Measurements from ENCODE around the gene OR56A5. TPM values are rescaled to one million over a fixed set of nuclear protein-coding genes. Genes with fewer than 3 reads are reported as not detected.
A peak's percentile ranks its signal among the peaks of the same experiment; 100 is the strongest.

Gene OR56A5
- total RNA-seq, 1 donor: not detected

DNA sequence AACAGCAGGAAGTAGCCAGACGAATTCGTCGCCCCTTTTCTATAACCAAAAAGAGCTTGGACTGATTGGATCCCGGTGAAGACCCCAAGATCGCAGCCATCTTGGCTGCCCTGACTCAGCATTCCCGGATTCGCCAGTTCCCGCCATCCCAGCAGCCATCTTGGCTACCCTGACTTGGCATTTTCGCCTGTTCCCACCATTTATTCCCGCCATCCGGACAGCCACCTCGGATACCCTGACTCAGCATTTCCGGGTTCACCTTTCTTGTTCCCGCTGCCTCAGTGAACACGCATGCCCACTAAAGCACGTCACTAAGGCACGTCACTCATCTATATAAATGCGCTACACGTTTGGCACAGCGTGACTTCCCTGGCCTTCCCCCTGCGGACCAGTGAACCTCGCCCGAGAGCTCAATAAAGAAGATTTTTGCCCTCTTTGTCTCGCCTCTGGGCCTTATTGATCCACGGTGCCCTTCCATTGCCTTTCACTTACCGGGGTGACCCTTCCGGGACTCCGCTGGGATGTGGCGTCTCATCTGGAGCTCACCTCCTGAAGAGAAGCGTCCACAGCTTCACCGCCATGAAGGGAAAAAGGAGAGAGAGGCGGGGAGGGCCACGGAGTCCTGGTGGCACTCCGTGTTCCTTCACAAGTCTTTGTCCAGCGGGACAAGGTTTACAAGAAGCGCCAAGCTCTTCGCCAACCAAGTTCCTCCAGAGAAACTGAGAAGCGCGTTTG, 30.3 kb downstream of the OR56A5 start:
- H2AFZ ChIP-seq (ENCODE audit: low read length): no peak overlapping the region
- H3K27ac ChIP-seq (ENCODE audit: low read depth, low read length): no peak overlapping the region
- H3K4me1 ChIP-seq (ENCODE audit: insufficient read depth, low read length): no peaks in the 10 kb centered on the region
- H3K4me2 ChIP-seq (ENCODE audit: insufficient read depth, low read length): no peak overlapping the region
- H3K27me3 ChIP-seq (ENCODE audit: insufficient read depth, low read length): no peaks in the 10 kb centered on the region
- H3K4me3 ChIP-seq (ENCODE audit: insufficient read depth, low read length): no peak overlapping the region
- no peaks in the 10 kb centered on the region for H3K9me3 ChIP-seq (ENCODE audit: low read depth, low read length)
- H4K20me1 ChIP-seq (ENCODE audit: insufficient read depth, low read length): no peaks in the 10 kb centered on the region
- no peaks in the 10 kb centered on the region for H3K79me2 ChIP-seq (ENCODE audit: insufficient read depth, low read length)
- peak; percentile 3 for DNase-seq (ENCODE audit: insufficient read length, low spot score, missing footprints)
- no peak for TF ChIP-seq CTCF (IDR thresholded peaks at IDR 0.05; ENCODE audit: extremely low read depth, low read depth, low read length)
- no peaks in the 10 kb centered on the region for H3K36me3 ChIP-seq (ENCODE audit: insufficient read depth, low read length)

DNA sequence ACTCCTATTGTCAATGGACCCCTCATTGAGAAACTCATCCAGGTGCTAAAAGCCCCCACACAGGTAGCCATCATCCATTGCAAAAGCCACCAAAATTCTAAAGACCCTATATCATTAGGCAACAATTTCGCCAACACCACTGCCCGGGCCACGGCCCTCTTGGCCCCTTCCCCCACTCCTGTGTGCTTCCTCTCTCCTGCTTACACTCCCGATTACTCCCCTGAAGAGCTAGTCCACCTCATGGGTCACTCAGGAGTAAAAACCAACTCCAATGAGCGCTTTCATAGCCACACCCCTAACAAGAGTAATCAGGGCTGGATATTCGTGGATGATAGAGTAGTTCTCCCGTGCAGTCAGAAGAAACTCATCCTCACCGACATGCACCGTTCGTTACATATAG, 35.2 kb downstream of the OR56A5 start:
- H3K4me3 ChIP-seq (ENCODE audit: insufficient read depth, low read length): no peak overlapping the region
- no peak overlapping the region for H2AFZ ChIP-seq (ENCODE audit: low read length)
- no peak overlapping the region for H3K4me2 ChIP-seq (ENCODE audit: insufficient read depth, low read length)
- DNase-seq (ENCODE audit: insufficient read length, low spot score, missing footprints): peak; percentile 76
- H3K9me3 ChIP-seq (ENCODE audit: low read depth, low read length): no peaks in the 10 kb centered on the region
- H3K79me2 ChIP-seq (ENCODE audit: insufficient read depth, low read length): no peaks in the 10 kb centered on the region
- no peaks in the 10 kb centered on the region for H3K27me3 ChIP-seq (ENCODE audit: insufficient read depth, low read length)
- TF ChIP-seq CTCF (IDR thresholded peaks at IDR 0.05; ENCODE audit: extremely low read depth, low read depth, low read length): no peak
- no peaks in the 10 kb centered on the region for H3K36me3 ChIP-seq (ENCODE audit: insufficient read depth, low read length)
- no peaks in the 10 kb centered on the region for H4K20me1 ChIP-seq (ENCODE audit: insufficient read depth, low read length)
- no peak overlapping the region for H3K27ac ChIP-seq (ENCODE audit: low read depth, low read length)
- H3K4me1 ChIP-seq (ENCODE audit: insufficient read depth, low read length): no peaks in the 10 kb centered on the region

GRCh38 chr11:5932671-5933070, 35.6 kb downstream of the OR56A5 start:
- H3K27ac ChIP-seq (ENCODE audit: low read depth, low read length): no peak overlapping the region
- H3K4me3 ChIP-seq (ENCODE audit: insufficient read depth, low read length): no peak overlapping the region
- H3K9me3 ChIP-seq (ENCODE audit: low read depth, low read length): no peaks in the 10 kb centered on the region
- H3K36me3 ChIP-seq (ENCODE audit: insufficient read depth, low read length): no peaks in the 10 kb centered on the region
- no peaks in the 10 kb centered on the region for H4K20me1 ChIP-seq (ENCODE audit: insufficient read depth, low read length)
- no peaks in the 10 kb centered on the region for H3K79me2 ChIP-seq (ENCODE audit: insufficient read depth, low read length)
- no peaks in the 10 kb centered on the region for H3K27me3 ChIP-seq (ENCODE audit: insufficient read depth, low read length)
- H3K4me1 ChIP-seq (ENCODE audit: insufficient read depth, low read length): no peaks in the 10 kb centered on the region
- no peak for DNase-seq (ENCODE audit: insufficient read length, low spot score, missing footprints)
- H3K4me2 ChIP-seq (ENCODE audit: insufficient read depth, low read length): no peak overlapping the region
- no peak for TF ChIP-seq CTCF (IDR thresholded peaks at IDR 0.05; ENCODE audit: extremely low read depth, low read depth, low read length)
- H2AFZ ChIP-seq (ENCODE audit: low read length): no peak overlapping the region

- no peak for TF ChIP-seq CTCF (IDR thresholded peaks at IDR 0.05; ENCODE audit: extremely low read depth, low read depth, low read length)
Observed at GRCh38 chr11:5931061-5931460, 37.2 kb downstream of the OR56A5 start.

More at GRCh38 chr11:5931061-5931460, 37.2 kb downstream of the OR56A5 start:
- Histone ChIP-seq H3K27me3 (ENCODE audit: insufficient read depth, low read length) (no peaks in the 10 kb centered on the region), H3K4me3 (ENCODE audit: insufficient read depth, low read length) (no peak overlapping the region), H3K4me2 (ENCODE audit: insufficient read depth, low read length) (no peak overlapping the region), H3K27ac (ENCODE audit: low read depth, low read length) (no peak overlapping the region), H2AFZ (ENCODE audit: low read length) (no peak overlapping the region), H3K9me3 (ENCODE audit: low read depth, low read length) (no peaks in the 10 kb centered on the region), H3K4me1 (ENCODE audit: insufficient read depth, low read length) (no peaks in the 10 kb centered on the region), H3K36me3 (ENCODE audit: insufficient read depth, low read length) (no peaks in the 10 kb centered on the region), H3K79me2 (ENCODE audit: insufficient read depth, low read length) (no peaks in the 10 kb centered on the region), H4K20me1 (ENCODE audit: insufficient read depth, low read length) (no peaks in the 10 kb centered on the region)
- peak; percentile 58 for DNase-seq (ENCODE audit: insufficient read length, low spot score, missing footprints)

All from osteoblast (primary cell).